Measurements from ENCODE around the gene ARID3A.

The ARID3A gene

GRCh38 chr19:892243-892893 lies 33.5 kb upstream of the ARID3A start:
- no peaks in the 10 kb centered on the region for H3K27me3 ChIP-seq (ENCODE audit: control insufficient read depth, insufficient read depth, low read length, poor library complexity, severe bottlenecking)
- H3K4me1 ChIP-seq (ENCODE audit: control insufficient read depth, insufficient read depth, low read length), result no peaks in the 10 kb centered on the region
- no peak overlapping the region for H3K27ac ChIP-seq (ENCODE audit: insufficient read depth, low read depth, low read length, poor library complexity, severe bottlenecking)
- 7% methylated on average over 27 of the region's 27 CpGs for WGBS, 2 experiments
- H3K9me3 ChIP-seq (ENCODE audit: control insufficient read depth, low read length), result no peaks in the 10 kb centered on the region
- H3K36me3 ChIP-seq (ENCODE audit: control insufficient read depth, insufficient read depth, low read length), result peaks cover 13% of the 10 kb centered on the region
- H3K4me3 ChIP-seq (ENCODE audit: insufficient read depth, low read depth, low read length), result peak overlapping the region; percentile 89

GRCh38 chr19:892894-893689 lies 32.7 kb upstream of the ARID3A start, which contains the start of the genes MED16 and RNU6-9:
TSS of gene MED16 (minus strand) at chr19:893187. CDS start at chr19:891131, 2,056 bp downstream.
TSS of gene RNU6-9 (plus strand) at chr19:893484.
- WGBS, 2 experiments, result 2% methylated on average over 64 to 69 of the region's 69 CpGs

GRCh38 chr19:896434-896833 lies 29.4 kb upstream of the ARID3A start:
- Histone ChIP-seq H3K4me3 (ENCODE audit: insufficient read depth, low read depth, low read length) (no peak overlapping the region), H3K4me1 (ENCODE audit: control insufficient read depth, insufficient read depth, low read length) (peaks cover 6% of the 10 kb centered on the region), H3K27me3 (ENCODE audit: control insufficient read depth, insufficient read depth, low read length, poor library complexity, severe bottlenecking) (no peaks in the 10 kb centered on the region), H3K27ac (ENCODE audit: insufficient read depth, low read depth, low read length, poor library complexity, severe bottlenecking) (no peak overlapping the region), H3K9me3 (ENCODE audit: control insufficient read depth, low read length) (no peaks in the 10 kb centered on the region), H3K36me3 (ENCODE audit: control insufficient read depth, insufficient read depth, low read length) (no peaks in the 10 kb centered on the region)
- WGBS, 2 experiments, result 88 to 90% methylated on average over 10 of the region's 10 CpGs

More at GRCh38 chr19:892894-893689, 32.7 kb upstream of the ARID3A start, which contains the start of the genes MED16 and RNU6-9:
- Histone ChIP-seq H3K36me3 (ENCODE audit: control insufficient read depth, insufficient read depth, low read length) (peaks cover 13% of the 10 kb centered on the region), H3K4me1 (ENCODE audit: control insufficient read depth, insufficient read depth, low read length) (no peaks in the 10 kb centered on the region), H3K27ac (ENCODE audit: insufficient read depth, low read depth, low read length, poor library complexity, severe bottlenecking) (peak within 1 kb of the TSS; percentile 94), H3K27me3 (ENCODE audit: control insufficient read depth, insufficient read depth, low read length, poor library complexity, severe bottlenecking) (no peaks in the 10 kb centered on the region), H3K4me3 (ENCODE audit: insufficient read depth, low read depth, low read length) (peak within 1 kb of the TSS; percentile 89), H3K9me3 (ENCODE audit: control insufficient read depth, low read length) (no peaks in the 10 kb centered on the region)

GRCh38 chr19:896999-897398 lies 28.8 kb upstream of the ARID3A start:
- Histone ChIP-seq H3K4me3 (ENCODE audit: insufficient read depth, low read depth, low read length) (no peak overlapping the region), H3K36me3 (ENCODE audit: control insufficient read depth, insufficient read depth, low read length) (no peaks in the 10 kb centered on the region), H3K27ac (ENCODE audit: insufficient read depth, low read depth, low read length, poor library complexity, severe bottlenecking) (no peak overlapping the region), H3K27me3 (ENCODE audit: control insufficient read depth, insufficient read depth, low read length, poor library complexity, severe bottlenecking) (no peaks in the 10 kb centered on the region), H3K4me1 (ENCODE audit: control insufficient read depth, insufficient read depth, low read length) (peaks cover 6% of the 10 kb centered on the region), H3K9me3 (ENCODE audit: control insufficient read depth, low read length) (no peaks in the 10 kb centered on the region)
- 87 to 88% methylated on average over 11 of the region's 11 CpGs for WGBS, 2 experiments

DNA sequence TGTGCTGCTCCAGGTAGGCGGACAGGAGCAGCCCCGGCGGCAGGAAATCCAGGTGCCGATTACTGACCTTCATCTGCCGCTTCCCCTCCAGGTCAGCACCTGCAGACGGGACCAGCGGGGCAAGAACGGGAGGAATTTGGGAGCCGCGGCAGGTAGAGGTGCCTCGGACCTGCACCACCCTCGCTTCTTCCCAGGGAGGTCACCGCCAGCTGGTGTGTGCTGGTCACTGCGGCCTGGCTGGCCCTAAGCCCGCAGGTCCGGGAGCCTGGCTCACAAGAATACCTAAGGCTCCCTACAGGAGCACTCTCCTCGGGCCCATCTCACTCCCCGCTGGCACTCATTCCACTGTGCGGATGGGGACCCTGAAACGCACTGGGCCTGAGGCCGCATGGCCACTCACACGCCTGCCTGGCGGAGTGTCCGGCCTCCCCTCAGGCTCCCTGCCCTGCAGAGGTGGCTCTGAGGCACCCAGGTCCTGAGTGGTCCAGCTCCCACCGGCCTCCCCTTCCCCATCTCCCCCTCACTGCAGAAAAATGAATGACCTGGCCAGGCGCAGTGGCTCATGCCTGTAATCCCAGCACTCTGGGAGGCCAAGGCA lies 28.3 kb upstream of the ARID3A start:
- Histone ChIP-seq H3K27me3 (ENCODE audit: control insufficient read depth, insufficient read depth, low read length, poor library complexity, severe bottlenecking) (no peaks in the 10 kb centered on the region), H3K4me3 (ENCODE audit: insufficient read depth, low read depth, low read length) (no peak overlapping the region), H3K9me3 (ENCODE audit: control insufficient read depth, low read length) (no peaks in the 10 kb centered on the region), H3K36me3 (ENCODE audit: control insufficient read depth, insufficient read depth, low read length) (no peaks in the 10 kb centered on the region), H3K4me1 (ENCODE audit: control insufficient read depth, insufficient read depth, low read length) (peaks cover 6% of the 10 kb centered on the region), H3K27ac (ENCODE audit: insufficient read depth, low read depth, low read length, poor library complexity, severe bottlenecking) (no peak overlapping the region)
- WGBS, 2 experiments, result 87 to 88% methylated on average over 26 of the region's 26 CpGs

GRCh38 chr19:898663-899062 lies 27.2 kb upstream of the ARID3A start:
- 82 to 83% methylated on average over 20 of the region's 20 CpGs for WGBS, 2 experiments
- no peaks in the 10 kb centered on the region for H3K27me3 ChIP-seq (ENCODE audit: control insufficient read depth, insufficient read depth, low read length, poor library complexity, severe bottlenecking)
- no peak overlapping the region for H3K27ac ChIP-seq (ENCODE audit: insufficient read depth, low read depth, low read length, poor library complexity, severe bottlenecking)
- no peaks in the 10 kb centered on the region for H3K36me3 ChIP-seq (ENCODE audit: control insufficient read depth, insufficient read depth, low read length)
- H3K9me3 ChIP-seq (ENCODE audit: control insufficient read depth, low read length), result no peaks in the 10 kb centered on the region
- H3K4me3 ChIP-seq (ENCODE audit: insufficient read depth, low read depth, low read length), result no peak overlapping the region
- peaks cover 10% of the 10 kb centered on the region for H3K4me1 ChIP-seq (ENCODE audit: control insufficient read depth, insufficient read depth, low read length)

GRCh38 chr19:899336-900042 lies 26.3 kb upstream of the ARID3A start:
- Histone ChIP-seq H3K4me1 (ENCODE audit: control insufficient read depth, insufficient read depth, low read length) (peaks cover 10% of the 10 kb centered on the region), H3K9me3 (ENCODE audit: control insufficient read depth, low read length) (no peaks in the 10 kb centered on the region), H3K36me3 (ENCODE audit: control insufficient read depth, insufficient read depth, low read length) (no peaks in the 10 kb centered on the region), H3K27me3 (ENCODE audit: control insufficient read depth, insufficient read depth, low read length, poor library complexity, severe bottlenecking) (no peaks in the 10 kb centered on the region), H3K27ac (ENCODE audit: insufficient read depth, low read depth, low read length, poor library complexity, severe bottlenecking) (no peak overlapping the region), H3K4me3 (ENCODE audit: insufficient read depth, low read depth, low read length) (no peak overlapping the region)
- 91% methylated on average over 32 of the region's 32 CpGs for WGBS, 2 experiments

DNA sequence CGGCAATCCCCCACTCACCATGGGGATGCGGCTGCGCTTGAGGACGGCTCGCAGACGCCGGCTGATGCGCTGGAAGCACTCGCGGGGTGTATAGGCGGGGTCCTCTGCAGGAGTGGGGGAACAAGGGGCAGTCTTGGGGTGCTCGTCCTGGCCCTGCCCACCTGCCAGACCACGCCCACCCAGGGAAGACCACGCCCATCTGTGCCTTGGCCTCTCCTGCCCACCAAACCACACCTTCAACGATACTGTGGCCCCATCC lies 25.9 kb upstream of the ARID3A start:
- H3K27ac ChIP-seq (ENCODE audit: insufficient read depth, low read depth, low read length, poor library complexity, severe bottlenecking), result no peak overlapping the region
- H3K36me3 ChIP-seq (ENCODE audit: control insufficient read depth, insufficient read depth, low read length), result no peaks in the 10 kb centered on the region
- no peaks in the 10 kb centered on the region for H3K9me3 ChIP-seq (ENCODE audit: control insufficient read depth, low read length)
- peaks cover 10% of the 10 kb centered on the region for H3K4me1 ChIP-seq (ENCODE audit: control insufficient read depth, insufficient read depth, low read length)
- no peak overlapping the region for H3K4me3 ChIP-seq (ENCODE audit: insufficient read depth, low read depth, low read length)
- 92 to 94% methylated on average over 15 of the region's 15 CpGs for WGBS, 2 experiments
- no peaks in the 10 kb centered on the region for H3K27me3 ChIP-seq (ENCODE audit: control insufficient read depth, insufficient read depth, low read length, poor library complexity, severe bottlenecking)

- Histone ChIP-seq H3K9me3 (ENCODE audit: control insufficient read depth, low read length) (no peaks in the 10 kb centered on the region), H3K36me3 (ENCODE audit: control insufficient read depth, insufficient read depth, low read length) (no peaks in the 10 kb centered on the region), H3K4me3 (ENCODE audit: insufficient read depth, low read depth, low read length) (no peak overlapping the region), H3K27ac (ENCODE audit: insufficient read depth, low read depth, low read length, poor library complexity, severe bottlenecking) (no peak overlapping the region), H3K4me1 (ENCODE audit: control insufficient read depth, insufficient read depth, low read length) (peaks cover 10% of the 10 kb centered on the region), H3K27me3 (ENCODE audit: control insufficient read depth, insufficient read depth, low read length, poor library complexity, severe bottlenecking) (no peaks in the 10 kb centered on the region)
- WGBS, 2 experiments, result 85 to 86% methylated on average over 26 of the region's 30 CpGs
Observed at GRCh38 chr19:900302-901111, 25.3 kb upstream of the ARID3A start.

All from ectodermal cell (in vitro differentiated cells).